GM19025 (cell line): ENCODE measurements around the gene GMDS.

Experiments used
- ATAC-seq: cut with Tn5 transposase; IDR thresholded peaks from one replicate; pipeline ENCODE4 v1.9.1; 2021; ENCODE audit warnings: mild to moderate bottlenecking, low read depth, moderate library complexity; ENCODE audit not compliant: unreplicated experiment

Gene GMDS

DNA sequence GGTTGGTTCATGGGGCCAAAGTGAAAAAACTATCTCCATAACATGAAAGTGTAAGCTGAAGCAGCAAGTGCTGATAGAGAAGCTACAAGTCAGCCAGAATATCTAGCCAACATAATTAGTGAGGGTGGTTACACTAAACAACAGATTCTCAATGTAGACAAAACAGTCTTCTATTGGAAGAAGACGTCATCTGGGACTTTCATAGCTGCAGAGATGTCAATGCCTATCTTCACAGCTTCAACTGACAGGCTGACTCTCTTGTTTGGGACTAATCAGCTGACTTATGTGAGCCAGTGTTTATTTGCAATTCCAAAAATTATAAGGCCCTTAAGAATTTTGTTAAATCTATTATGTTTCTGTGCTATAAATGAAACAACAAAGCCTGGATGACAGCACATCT is 63.2 kb downstream of the GMDS start:
- no peak for ATAC-seq

DNA sequence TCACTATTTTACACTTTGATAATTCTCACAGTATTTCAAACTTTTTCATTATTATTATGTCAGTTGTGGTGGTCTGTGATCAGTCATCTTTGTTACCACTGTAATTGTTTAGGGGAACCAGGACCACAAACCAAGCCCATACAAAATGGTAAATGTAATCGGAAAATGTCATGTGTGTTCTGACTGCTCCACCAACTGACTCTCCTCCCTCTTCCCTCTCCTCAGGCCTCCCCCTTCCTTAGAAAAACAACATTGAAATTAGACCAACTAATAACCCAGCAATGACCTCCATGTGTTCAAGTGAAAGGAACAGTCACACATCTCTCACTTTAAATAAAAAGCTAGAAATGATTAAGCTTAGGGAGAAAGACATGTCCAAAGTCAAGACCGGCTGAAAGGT is 63.8 kb downstream of the GMDS start:
- ATAC-seq, result no peak

DNA sequence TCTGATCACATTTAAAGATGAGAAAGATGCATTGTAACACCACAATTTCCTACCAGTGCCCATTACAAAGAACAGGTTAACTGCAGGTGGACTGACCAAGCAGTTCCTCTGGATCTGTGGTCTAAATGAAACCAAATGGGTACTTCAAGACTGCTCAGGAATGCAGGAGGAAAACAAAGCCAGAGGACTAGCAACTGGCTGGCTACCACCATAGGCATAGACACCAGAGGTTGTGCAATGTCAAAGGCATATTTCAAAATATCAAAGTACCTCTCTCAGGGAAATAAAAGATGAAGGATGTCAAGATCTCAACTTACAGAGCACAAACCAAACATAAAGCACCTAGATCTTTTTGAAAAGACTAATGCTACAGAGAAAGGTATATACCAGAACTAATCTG is 65.5 kb downstream of the GMDS start:
- ATAC-seq, result no peak

DNA sequence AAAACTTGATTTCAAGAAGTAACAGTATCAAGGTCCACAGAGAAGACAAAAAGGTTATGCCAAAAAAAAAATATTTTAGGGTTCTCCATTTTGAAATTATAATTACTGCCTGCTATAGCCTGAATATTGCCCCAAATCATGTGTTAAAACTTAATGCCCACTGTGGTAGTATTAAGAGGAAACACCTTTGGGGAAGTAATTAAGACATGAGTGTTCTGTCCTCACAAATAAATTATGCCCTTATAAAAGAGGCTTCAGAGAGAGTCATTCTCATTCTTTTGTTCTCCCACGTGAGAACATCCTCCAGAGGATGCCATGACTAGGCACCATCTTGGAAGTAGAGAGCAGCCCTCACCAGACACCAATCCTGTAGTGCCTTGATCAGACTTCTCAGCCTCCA is 66.2 kb downstream of the GMDS start:
- no peak for ATAC-seq

GRCh38 chr6:2178125-2178524 is 67.3 kb downstream of the GMDS start:
- ATAC-seq, result no peak

DNA sequence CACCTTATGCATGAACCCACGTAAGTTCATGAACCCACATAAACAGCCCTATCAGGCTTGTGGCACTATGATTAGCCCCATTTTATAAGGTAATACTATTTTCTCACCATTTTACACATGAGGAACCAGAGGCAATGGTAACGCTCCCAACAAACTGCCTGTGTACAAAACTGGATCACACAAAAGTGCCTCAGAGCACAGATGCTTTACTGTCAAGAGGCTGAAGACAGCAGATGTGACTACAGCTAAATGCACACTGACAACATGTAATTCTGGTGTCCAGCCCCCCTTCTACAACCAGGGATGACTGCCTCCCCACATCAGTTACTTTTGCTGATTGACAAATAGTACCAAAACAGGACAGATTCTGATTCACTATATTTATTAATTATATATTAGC is 69.6 kb downstream of the GMDS start:
- no peak for ATAC-seq

- no peak for ATAC-seq
Observed at GRCh38 chr6:2173203-2173961, 72.0 kb downstream of the GMDS start.

GRCh38 chr6:2171728-2172127 is 73.7 kb downstream of the GMDS start:
- no peak for ATAC-seq

- no peak for ATAC-seq
Observed at GRCh38 chr6:2168480-2168879, 76.9 kb downstream of the GMDS start.

- ATAC-seq, result no peak
Observed at GRCh38 chr6:2166717-2167116, 78.7 kb downstream of the GMDS start.

DNA sequence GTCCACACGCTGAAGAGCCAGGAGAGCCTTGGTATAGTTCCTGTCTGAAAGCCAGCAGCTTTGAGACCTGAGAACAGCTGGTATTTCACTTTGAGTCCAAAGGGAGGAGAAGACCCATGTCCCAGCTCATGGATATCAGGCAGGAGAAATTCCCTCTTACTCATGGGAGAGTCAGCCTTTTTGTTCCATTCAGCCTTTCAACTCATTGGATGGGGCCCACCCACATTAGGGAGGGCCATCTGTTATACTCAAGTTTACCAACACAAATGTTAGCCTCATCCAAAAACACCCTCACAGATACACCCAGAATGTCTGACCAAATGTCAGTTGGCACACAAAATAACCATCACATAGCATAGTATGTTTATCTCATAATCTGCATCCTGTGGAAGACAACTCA is 80.1 kb downstream of the GMDS start:
- no peak for ATAC-seq

DNA sequence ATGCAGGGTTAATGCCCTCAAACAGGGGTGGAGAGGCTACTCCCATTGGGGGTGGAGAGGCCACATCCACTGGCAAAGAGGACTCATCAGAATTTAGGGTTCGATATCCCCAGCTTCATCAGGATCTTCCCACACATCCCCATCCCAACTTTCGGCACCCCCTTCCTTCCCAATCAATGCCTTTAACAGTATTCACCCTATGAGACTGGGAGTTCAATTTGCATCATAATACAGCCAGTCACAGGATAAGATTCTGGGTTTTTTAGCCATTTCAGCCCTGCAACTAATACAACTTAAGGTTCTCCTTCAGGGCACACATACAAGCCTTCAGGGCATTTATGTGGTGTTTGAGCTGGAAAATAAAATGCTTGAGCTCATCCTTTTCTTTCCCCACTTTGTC is 80.9 kb downstream of the GMDS start:
- no peak for ATAC-seq

DNA sequence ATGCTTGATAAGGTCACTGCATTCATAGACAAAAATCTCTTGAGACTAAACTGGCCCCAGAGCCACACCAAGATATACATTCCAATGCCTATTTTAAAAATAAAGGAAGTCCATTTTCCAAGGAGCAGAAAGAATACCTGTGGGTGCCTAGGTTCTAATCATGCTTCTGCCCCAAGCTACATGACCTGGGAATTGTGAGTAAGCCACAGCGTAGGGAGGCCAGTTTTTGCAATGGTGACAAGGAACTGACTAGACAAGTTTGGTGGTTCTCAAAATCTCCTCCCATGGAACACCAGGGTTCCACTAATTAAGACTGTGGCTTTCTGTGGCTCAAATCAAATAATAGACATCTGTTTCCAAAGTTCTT is 83.3 kb downstream of the GMDS start:
- ATAC-seq, result no peak

DNA sequence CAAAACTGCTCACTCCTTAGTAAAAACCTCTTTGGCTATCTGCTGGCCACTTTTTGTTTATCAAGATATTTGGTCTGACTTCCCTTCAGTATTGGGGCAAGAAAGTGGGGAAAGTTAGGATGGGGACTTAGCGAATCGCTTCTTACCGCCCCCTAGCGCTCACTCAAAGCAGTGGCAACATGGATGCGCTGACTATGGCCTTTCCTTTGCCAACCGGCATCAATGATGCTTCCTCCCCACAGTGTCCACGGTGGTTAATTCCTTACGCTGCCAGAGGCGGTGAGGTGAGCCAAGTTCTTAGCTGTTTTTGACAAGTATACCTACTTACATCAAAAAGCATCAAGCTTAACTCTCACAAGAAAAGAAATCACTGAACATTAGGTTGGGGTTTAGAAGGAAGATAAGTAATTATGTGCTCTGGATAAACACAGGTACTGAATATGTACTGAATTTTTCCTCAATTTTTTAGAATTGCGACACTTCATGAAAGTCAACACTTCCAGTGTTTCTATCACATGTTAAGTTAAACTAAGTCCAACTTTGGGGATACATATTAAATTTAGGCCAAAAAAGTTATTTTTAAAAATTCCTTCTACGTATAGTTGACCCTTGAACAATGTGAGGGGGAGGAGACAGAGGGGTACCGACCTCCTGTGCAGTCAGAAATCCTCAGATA is 86.7 kb downstream of the GMDS start:
- ATAC-seq, result no peak

GRCh38 chr6:2157441-2158127 is 87.8 kb downstream of the GMDS start:
- no peak for ATAC-seq

DNA sequence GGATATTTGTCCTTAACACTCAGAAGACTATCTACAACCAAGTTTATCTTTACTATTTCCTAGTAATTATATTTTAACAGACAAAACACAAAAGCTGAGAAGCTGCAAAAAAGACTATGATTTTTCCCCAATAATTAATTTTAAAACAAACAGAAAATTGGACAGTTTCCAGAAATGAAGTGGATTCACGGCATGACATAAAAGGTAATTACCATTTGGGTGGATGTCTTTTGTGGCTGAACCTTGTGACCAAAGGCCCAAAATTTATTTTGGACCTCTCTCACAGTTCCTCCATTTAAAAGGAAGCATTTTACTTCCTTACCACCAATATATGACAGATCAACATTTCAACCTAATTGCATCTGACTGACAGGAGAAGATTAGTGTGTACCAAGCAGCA is 90.2 kb downstream of the GMDS start:
- no peak for ATAC-seq

DNA sequence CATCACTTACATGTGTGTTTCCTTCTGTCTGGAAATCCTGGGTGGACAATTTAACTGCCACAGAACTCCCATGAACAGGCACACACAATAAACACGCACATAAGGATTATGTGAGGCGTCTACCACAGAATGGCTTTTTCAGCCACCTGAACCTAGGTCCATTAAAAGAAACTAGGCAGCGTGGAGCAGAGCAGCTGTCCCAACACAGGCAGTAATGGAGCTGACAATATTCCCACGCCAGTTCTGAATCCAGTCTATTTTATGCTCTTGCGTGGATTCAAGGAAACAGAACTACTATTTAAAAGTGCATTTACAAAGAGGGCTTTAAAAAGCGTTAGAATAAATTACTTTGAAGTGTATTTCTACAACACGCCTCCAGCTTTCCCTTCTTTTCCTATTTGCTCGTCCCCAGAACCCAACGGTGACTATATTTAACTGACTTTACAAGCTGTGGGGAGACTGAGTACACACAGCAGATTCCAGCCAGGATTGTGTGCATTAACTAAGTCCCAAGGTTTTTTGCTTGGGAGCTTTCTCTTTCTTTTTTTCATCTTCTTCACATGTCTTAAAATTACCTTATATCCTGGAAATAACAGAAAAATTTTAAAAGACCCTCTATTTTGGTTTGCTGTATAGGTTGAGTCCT is 95.9 kb downstream of the GMDS start:
- ATAC-seq, result no peak

- ATAC-seq, result no peak
Observed at GRCh38 chr6:2148748-2149147, 96.7 kb downstream of the GMDS start.

- no peak for ATAC-seq
Observed at GRCh38 chr6:2147766-2148448, 97.5 kb downstream of the GMDS start.

DNA sequence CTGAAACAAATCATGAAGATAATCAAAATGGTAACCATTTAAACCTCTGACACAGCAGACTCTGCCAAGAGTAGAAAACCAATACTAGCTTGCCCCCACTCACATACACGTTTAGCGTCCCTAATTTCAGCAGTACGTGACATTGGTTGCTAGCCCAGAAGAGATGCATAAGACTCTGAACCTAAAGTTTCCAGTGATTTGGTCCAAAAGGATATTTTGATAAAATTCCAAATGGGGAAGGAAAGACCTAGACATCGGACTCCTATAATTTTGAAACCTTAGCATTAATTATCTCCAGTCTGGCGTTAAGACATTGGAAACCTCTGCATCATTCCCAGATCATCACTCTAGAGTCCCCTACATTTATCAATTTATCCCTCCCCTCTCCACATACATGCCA is 98.1 kb downstream of the GMDS start:
- ATAC-seq, result no peak

GRCh38 chr6:2144210-2144609 is 101.2 kb downstream of the GMDS start:
- ATAC-seq, result no peak
